Head of caudate nucleus (tissue), 42 donors: ENCODE results near the gene TCF19.
A peak's percentile ranks its signal among the peaks of the same experiment; 100 is the strongest.
"Not testable (repeated sequence)": the region's sequence is repeated elsewhere in the genome, so short reads cannot be mapped to it uniquely, and the experiment has no call there.

Source experiments
- DNase-seq, 42 donors: peaks; one replicate each; pipeline versions ENCODE4 v3.0.0 to v3.0.0-alpha.2; 2020 to 2021; ENCODE audit warnings: mixed read lengths in 7 of 42
- intact Hi-C: fragments of 100-400 bp; cut with DNase I; formaldehyde crosslinking; loops from one replicate; pipeline ENCODE4 v1.15.0; 2022

Gene TCF19

GRCh38 chr6:31156641-31157040 is 1.7 kb upstream of the TCF19 start:
- no peak for DNase-seq
- intact Hi-C loops: loop anchor here (5.0 kb wide), 1 partner anchor 41 kb away; no protein-coding TSS in a partner anchor

- intact Hi-C loops: loop anchor here (5.0 kb wide), 1 partner anchor 40 kb away; no protein-coding TSS in a partner anchor
- no peak for DNase-seq
Observed at GRCh38 chr6:31157513-31158139, 763 bp upstream of the TCF19 start, which contains the start of gene CCHCR1. CCHCR1 (minus strand) TSS chr6:31157802; CDS start chr6:31157600, 202 bp downstream.

- peak in 3 of 42 donors; percentile 14 to 22 (median 21) for DNase-seq
- intact Hi-C loops: loop anchor here (5.0 kb wide), 1 partner anchor 38 kb away; no protein-coding TSS in a partner anchor
Observed at GRCh38 chr6:31158863-31159855, 770 bp downstream of the TCF19 start.

DNA sequence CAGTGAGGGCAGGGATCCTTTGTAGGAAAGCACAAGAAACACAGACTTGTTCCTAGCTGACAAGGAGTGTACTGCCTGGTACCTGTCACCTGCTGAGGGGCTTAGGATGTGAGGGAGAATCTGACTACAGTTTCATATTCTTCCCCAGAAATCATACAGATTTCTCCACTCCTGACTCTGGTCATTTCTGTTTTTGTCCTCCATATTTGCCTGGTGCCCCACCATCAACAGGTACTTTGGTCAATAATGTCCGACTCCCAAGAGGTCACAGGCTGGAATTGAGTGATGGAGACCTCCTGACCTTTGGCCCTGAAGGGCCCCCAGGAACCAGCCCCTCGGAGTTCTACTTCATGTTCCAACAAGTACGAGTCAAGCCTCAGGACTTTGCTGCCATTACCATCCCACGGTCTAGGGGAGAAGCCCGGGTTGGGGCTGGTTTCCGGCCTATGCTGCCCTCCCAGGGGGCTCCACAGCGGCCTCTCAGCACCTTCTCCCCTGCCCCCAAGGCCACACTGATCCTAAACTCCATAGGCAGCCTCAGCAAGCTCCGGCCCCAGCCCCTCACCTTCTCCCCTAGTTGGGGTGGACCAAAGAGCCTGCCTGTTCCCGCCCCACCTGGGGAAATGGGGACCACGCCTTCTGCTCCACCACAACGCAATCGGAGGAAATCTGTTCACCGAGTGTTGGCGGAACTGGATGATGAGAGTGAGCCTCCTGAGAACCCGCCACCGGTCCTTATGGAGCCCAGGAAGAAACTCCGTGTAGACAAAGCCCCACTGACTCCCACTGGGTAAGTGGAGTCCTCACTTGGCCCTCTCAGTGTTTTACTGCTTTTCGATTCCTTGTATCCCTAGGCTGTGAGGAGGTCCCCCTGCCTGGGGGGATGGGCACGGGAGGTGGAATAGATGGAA is 3.1 kb downstream of the TCF19 start:
- DNase-seq: no peak
- intact Hi-C loops: no loop called here

GRCh38 chr6:31162463-31163165 is 4.2 kb downstream of the TCF19 start:
- intact Hi-C loops: no loop called here
- no peak for DNase-seq

GRCh38 chr6:31163922-31164321 is 5.5 kb downstream of the TCF19 start:
- intact Hi-C loops: no loop called here
- DNase-seq: no peak

- intact Hi-C loops, DNase-seq: not testable (repeated sequence)
Observed at GRCh38 chr6:31164475-31165063, 6.2 kb downstream of the TCF19 start.

GRCh38 chr6:31165064-31165832 is 6.9 kb downstream of the TCF19 start:
- intact Hi-C loops, DNase-seq: not testable (repeated sequence)

GRCh38 chr6:31165986-31166385 is 7.6 kb downstream of the TCF19 start:
- intact Hi-C loops: no loop called here
- peak in 8 of 42 donors; percentile 16 to 63 (median 30) for DNase-seq

DNA sequence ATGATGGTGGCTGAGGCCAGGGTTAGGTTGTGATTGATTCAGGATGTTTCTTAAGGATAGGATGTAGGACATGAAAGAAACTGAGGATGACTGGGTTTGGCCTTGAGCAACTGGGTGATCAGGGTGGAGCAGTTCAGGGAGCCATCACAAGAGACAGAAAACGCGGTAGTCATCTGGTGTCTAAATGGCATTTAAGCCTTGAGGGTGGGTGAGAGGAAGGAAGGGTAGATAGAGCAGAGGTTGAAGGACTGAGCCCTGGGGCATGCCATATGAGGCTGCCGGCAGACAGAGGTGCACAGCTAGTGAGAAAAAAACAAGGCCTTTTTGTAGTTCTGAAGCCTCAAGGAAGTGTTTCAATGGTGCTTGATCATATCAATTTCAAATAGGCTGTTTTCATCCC is 10.2 kb downstream of the TCF19 start:
- DNase-seq: no peak
- intact Hi-C loops: no loop called here

- no peak for DNase-seq
- intact Hi-C loops: no loop called here
Observed at GRCh38 chr6:31169123-31169857, 10.9 kb downstream of the TCF19 start.

GRCh38 chr6:31169858-31170599 is 11.6 kb downstream of the TCF19 start:
- DNase-seq, intact Hi-C loops: not testable (repeated sequence)

DNA sequence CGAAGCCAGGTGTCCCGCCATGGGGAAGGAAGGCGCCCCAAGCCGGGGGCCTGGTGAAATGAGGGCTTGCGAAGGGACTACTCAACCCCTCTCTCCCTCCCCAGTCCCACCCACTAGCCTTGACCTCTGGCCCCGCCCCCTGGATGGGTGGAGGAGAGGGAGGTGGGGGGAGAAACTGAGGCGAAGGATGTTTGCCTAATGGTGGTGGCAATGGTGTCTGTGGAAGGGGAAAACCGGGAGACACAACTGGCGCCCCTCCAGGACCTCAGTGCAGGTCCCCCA is 12.2 kb downstream of the TCF19 start, which contains the start of gene POU5F1:
Gene POU5F1, minus strand, starts transcription at position 83 of the 282 bp plus-strand sequence. Its CDS starts 62 bp downstream, at position 21.
- intact Hi-C loops: no loop called here
- no peak for DNase-seq

GRCh38 chr6:31170987-31171671 is 12.7 kb downstream of the TCF19 start:
- no peak for DNase-seq
- intact Hi-C loops: no loop called here
